Lower leg skin (tissue), 3 donors: Measurements from ENCODE around the gene CCDC183.

Experiments used
- CTCF ChIP-seq, 3 donors: fragments of 450-650 bp; IDR thresholded peaks; one replicate each; pipeline ENCODE4 v1.5.1; 2016; ENCODE audit warnings: antibody characterized with exemption in 3 of 3, mild to moderate bottlenecking in 3 of 3, moderate library complexity in 2 of 3
- POLR2A ChIP-seq, 2 donors: fragments of 450-650 bp; IDR thresholded peaks; one replicate each; pipeline ENCODE4 v1.6.1; 2016 to 2017; ENCODE audit warnings: antibody characterized with exemption in 2 of 2, mild to moderate bottlenecking in 1 of 2, moderate library complexity in 1 of 2

DNA sequence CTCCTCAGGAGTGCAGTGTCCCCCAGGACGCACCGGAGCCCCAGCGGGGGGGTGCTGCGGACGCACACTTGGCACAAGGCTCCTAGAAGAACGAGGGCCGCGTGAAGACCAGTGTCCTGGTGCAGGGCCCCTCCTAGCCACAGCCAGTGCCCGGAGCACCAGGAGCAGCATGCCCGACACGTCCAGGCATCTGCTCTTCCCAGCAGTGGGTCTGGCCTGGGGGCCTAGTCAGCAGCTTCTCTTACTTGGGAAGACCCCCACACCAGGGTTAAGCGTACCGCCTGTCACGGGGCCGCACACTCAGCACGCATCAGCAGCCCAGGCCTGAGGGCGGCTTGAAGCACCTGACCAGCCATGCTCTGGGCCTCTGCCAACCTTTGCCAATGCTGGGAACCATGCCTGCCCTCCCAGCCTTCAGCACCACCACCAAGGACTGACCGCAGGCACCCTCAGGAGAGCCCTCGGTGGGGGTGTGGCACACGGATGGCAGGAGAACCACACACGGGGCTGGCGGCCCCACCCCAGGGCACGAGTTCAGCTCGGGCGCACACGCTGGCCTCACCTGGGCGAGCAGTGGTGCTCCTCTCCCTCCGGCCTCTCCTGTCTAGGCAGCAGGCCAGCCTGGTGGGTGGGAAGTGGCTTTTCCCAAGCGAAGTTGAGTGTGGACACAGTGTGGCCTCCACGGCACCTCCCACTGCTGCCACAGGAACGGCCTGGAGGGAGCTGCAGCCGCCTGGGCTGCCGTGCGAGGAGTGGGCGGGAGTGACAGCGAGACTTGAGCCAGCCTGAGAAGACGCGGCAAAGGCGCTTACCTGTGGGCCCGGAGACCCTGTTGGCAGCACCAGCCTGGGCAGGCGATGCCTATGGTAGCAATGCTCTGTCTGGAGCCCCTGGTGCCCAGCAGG is 34.1 kb downstream of the CCDC183 start:
- no peak for TF ChIP-seq CTCF (IDR thresholded peaks at IDR 0.05)
- no peak for TF ChIP-seq POLR2A (IDR thresholded peaks at IDR 0.05)
